ENCODE measurements around the gene RYR2.

DNA sequence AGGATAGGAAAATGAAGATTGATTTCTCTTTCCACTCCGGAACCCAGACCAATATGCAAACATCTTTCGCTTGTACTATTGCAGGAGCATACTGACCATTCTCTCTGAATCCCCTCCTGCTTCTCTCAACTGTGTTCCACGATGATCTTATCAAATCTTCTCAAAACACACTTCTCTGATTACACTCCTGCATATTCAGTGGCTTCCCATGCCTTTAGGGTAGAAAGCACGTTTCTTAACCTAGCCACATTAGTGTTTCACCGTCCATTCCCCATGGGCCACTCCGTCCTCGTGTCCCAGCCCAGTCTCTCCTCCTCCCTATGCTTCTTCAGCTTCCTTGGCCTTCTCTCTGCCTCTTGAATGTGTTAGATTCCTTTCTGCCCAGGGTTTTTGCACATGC, 650.3 kb downstream of the RYR2 start:
- TF ChIP-seq POLR2A (IDR thresholded peaks at IDR 0.05; ENCODE audit: low read depth, low read length) (no peak), POLR2AphosphoS5 (IDR thresholded peaks at IDR 0.05; ENCODE audit: low read depth, low read length) (no peak)
